22Rv1 (cell line): ENCODE data around the gene IFT122.

Experiments
- ZFX ChIP-seq: fragments of 450-650 bp; IDR thresholded peaks from 2 replicates; pipeline ENCODE4 v1.6.1; 2017; ENCODE audit warnings: antibody characterized with exemption, borderline replicate concordance
- TF ChIP-seq, protein P1 (sequence below): fragments of 450-650 bp; IDR thresholded peaks from 2 replicates; pipeline ENCODE4 v1.5.1; 2017; ENCODE audit warnings: mild to moderate bottlenecking

DNA sequence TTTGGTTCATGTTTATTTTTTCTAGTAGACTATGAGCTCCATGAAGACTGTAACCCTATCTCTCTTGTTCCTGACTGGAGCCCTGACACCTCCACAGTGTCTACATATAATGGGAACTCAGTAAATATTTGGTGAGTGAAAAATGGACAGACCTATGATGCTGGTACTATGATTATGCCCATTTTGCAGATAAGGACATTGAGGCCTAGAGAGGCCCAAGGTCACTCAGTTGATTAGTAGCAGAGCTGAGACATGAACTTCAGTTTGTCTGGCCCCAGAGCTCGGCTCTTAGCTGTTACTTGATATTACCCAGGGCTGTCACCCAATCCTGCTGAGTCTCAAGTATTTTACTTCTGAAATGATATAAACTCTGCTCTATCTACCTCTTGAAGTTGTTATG is 17.1 kb upstream of the IFT122 start:
- TF ChIP-seq, protein P1, sequence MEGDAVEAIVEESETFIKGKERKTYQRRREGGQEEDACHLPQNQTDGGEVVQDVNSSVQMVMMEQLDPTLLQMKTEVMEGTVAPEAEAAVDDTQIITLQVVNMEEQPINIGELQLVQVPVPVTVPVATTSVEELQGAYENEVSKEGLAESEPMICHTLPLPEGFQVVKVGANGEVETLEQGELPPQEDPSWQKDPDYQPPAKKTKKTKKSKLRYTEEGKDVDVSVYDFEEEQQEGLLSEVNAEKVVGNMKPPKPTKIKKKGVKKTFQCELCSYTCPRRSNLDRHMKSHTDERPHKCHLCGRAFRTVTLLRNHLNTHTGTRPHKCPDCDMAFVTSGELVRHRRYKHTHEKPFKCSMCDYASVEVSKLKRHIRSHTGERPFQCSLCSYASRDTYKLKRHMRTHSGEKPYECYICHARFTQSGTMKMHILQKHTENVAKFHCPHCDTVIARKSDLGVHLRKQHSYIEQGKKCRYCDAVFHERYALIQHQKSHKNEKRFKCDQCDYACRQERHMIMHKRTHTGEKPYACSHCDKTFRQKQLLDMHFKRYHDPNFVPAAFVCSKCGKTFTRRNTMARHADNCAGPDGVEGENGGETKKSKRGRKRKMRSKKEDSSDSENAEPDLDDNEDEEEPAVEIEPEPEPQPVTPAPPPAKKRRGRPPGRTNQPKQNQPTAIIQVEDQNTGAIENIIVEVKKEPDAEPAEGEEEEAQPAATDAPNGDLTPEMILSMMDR = no peak
- TF ChIP-seq ZFX = no peak
